Epidermal melanocyte (primary cell): ENCODE results near the gene LEMD2.
A peak's percentile ranks its signal among the peaks of the same experiment; 100 is the strongest.

Experiments
- DNase-seq: peaks from one replicate; pipeline ENCODE4 v3.0.0; 2011; ENCODE audit warnings: low spot score; ENCODE audit not compliant: insufficient read length

The LEMD2 gene

DNA sequence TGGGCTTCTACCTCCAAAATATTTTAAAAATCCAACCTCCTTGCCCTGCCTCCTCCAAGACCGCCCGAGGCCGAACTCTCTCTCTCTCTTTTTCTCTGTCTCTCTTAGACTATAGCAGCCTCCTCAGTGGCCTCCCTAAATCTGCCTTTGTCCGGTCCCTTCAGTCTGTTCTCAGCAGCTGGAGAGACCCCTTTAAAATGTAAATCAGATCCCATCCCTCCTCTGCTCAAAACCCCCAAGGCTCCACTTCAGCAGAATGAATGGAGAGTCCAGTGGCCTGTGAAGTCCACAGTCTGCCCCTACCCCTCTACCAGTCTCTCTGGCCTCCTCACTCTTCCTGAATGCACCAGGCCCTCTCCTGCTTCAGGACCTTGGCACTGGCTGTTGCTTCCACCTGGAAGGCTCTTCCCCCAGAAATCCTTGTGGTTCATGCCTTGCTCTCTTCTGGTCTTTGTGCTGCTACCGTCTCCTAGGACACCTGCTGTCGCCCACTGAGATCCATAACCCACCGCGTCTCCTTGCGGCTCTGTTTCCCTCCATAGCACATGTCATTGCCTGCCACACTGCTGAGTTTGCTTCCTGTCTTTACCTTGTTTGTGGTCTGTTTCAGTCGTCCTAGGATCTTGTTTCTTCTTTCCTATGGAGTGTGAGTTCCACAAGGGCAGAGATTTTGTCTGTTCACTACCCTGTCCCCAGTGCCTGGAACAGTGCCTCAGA lies 8.9 kb upstream of the LEMD2 start:
- DNase-seq = no peak

- no peak for DNase-seq
Measured at GRCh38 chr6:33794910-33795623, 6.1 kb upstream of the LEMD2 start.

GRCh38 chr6:33792981-33793380 lies 4.1 kb upstream of the LEMD2 start:
- no peak for DNase-seq

DNA sequence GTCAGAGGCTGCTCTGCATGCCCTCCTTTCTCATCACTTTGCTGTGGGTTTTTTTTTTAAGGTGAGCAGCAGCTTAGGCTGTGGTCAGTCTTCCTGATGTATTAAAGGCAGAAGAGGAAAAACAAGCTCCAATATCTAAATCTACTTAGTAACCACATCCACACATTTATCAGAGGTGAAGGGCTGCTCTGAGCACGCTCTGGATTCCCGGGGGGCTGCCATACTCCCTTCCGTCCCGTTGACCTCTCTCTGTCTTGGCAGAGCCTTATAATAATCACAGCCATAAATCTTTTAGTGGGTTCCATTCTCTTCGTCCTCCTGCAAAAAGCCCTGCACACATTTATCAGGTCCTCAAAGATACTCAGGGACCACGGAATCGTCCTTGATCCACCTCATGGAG lies 2.7 kb upstream of the LEMD2 start:
- DNase-seq = no peak

GRCh38 chr6:33790910-33791309 lies 2.0 kb upstream of the LEMD2 start:
- DNase-seq = no peak

DNA sequence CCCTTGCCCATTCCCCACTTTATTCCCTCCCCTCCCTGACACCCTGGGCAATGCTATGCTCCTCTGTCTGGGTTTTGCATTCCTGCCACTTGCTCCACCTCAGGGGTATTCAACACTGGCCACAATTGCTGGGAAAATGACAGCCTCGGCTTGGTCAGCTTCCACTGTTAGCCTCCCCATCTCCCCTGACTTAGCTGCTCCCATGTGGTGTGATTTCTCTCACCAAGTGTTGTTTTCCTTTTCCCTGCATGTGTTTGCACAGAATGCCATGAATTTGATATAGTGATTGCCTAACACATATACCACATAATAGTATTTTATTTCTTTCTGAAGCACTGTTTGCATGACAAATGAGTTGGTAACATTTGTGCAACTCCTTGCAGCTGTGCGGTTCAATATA lies 1.4 kb upstream of the LEMD2 start:
- no peak for DNase-seq

DNA sequence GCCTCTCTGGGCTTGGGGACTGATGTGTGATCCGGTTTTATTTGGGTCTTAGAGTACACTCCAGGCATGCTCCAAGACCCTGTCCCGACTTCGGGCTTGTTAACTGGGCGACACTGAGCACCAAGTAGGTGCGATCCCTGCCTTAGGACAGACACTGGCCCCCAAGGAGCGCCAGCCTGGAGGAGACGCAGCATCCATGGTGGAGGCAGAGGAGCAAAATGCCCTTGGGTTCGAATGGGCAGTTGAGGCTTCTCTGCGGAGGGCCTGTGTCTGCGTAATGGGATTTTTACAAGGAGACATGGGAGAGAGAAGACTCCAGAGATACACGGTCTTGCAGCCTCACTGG lies 593 bp upstream of the LEMD2 start:
- DNase-seq = no peak

- DNase-seq = peak; percentile 77
Measured at GRCh38 chr6:33787954-33788693, 806 bp downstream of the LEMD2 start.

- DNase-seq = no peak
Measured at GRCh38 chr6:33787346-33787953, 1.5 kb downstream of the LEMD2 start.

- DNase-seq = no peak
Measured at GRCh38 chr6:33786736-33787135, 2.2 kb downstream of the LEMD2 start.

DNA sequence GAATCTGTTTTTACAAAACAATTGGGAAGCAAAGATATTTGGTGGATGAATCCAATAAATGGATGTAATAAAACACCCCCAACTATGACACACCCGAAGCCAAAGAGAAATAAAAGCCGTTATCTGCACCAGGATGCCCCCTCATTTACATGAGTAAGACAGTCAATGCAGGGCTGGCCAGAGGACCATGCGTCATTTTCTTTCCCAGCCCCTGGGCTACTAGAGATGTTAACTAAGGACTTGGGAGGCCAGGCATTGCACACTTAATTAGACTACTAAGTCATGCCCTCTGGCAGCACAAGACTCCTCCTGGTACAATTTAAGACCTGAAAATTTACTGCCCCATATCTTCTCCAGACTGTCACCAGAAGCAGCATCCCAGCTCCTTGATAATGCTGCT lies 3.2 kb downstream of the LEMD2 start:
- DNase-seq = no peak

DNA sequence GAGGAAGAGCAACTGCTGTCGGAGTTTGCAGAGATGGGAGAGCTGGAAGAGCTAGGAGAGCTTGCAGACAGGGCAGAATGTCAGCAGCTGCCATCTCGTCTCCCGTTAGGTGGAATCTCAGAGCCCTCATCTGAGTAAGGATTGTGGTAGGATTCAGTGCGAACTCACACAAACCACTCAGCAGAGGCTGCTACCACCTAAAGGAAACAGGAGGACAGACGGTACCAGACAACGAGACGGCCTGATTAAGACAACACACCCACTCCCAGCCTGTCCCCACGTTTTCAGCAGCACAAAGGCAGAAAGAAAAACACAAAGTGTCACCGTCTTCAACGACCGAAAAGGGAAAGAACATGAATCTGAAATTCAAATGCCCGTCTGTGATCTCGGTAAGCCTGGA lies 4.1 kb downstream of the LEMD2 start:
- DNase-seq = no peak

- no peak for DNase-seq
Measured at GRCh38 chr6:33783781-33784520, 5.0 kb downstream of the LEMD2 start.

- DNase-seq = no peak
Measured at GRCh38 chr6:33782561-33782960, 6.4 kb downstream of the LEMD2 start.

DNA sequence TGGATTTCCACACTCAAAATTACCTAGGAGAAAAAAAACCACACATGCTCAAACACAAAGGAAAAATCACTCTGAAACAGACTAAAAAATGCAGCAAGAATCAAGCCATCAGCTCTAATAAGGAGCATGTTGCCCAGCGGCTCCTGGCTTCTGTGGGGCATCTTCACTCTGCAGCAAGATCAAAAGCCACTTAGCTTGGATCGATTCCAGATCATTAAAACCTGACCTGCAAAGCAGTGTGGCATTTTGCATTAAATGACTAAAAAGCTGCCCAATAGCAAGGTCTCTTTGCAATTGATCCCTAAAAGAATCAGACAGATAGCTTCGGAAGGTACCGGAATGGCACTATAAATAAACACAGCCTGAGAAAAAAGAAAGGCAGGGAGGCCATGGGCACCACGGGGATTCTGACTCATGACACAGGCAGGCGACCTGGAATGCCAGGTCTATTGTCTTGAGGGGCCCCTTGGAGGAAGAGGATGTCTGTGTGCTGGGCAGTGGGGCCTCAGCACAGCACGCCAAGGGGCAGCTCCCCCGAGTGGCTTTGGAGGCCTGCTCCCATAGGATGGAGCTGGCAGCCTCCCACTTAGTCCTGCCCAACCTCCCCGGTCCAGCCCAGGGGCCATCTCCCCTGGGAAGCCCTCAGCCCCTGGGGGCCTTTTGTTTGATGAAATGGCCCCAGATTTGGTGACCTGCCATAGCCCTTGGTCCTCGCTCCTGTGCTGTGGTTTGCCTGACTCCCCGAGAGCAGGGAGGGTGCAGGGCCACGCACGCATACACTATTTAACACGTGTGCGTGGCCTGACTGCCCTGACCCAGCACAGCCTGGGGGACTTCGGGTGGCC lies 7.6 kb downstream of the LEMD2 start:
- peak; percentile 51 for DNase-seq

GRCh38 chr6:33779895-33780294 lies 9.0 kb downstream of the LEMD2 start:
- no peak for DNase-seq

- no peak for DNase-seq
Measured at GRCh38 chr6:33779290-33779689, 9.6 kb downstream of the LEMD2 start.

DNA sequence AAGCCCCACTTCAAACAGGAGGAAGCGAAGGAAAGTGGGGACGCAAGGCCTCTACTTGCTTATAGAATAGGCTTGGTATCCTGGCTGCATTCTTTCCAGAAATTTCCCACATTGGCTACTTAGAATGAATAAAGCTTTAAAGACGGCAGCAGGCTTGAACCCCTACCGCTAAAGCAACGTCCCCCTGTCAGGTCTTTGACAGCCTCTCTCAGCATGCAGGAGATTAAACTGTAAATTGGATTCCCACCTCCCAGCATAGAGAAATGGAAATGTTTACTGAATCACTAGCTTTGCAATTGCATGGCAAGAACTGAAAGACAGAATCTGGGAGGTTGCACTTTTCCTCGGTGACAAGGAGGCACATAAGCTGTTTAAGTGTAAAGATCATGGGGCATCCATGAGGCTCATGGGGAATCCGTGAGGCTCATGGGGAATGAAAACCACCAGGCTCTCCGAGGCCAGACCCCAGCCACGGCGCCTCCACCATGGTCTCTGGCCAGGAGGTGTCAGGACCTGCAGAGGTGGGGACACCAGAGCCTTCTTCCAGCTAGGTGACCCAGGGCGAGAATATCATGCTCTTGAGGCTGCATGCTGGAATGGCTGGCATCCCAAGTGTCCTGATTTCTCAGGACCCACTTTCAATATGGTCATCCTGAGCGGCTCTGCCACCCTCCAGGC lies 10.3 kb downstream of the LEMD2 start:
- DNase-seq = no peak

DNA sequence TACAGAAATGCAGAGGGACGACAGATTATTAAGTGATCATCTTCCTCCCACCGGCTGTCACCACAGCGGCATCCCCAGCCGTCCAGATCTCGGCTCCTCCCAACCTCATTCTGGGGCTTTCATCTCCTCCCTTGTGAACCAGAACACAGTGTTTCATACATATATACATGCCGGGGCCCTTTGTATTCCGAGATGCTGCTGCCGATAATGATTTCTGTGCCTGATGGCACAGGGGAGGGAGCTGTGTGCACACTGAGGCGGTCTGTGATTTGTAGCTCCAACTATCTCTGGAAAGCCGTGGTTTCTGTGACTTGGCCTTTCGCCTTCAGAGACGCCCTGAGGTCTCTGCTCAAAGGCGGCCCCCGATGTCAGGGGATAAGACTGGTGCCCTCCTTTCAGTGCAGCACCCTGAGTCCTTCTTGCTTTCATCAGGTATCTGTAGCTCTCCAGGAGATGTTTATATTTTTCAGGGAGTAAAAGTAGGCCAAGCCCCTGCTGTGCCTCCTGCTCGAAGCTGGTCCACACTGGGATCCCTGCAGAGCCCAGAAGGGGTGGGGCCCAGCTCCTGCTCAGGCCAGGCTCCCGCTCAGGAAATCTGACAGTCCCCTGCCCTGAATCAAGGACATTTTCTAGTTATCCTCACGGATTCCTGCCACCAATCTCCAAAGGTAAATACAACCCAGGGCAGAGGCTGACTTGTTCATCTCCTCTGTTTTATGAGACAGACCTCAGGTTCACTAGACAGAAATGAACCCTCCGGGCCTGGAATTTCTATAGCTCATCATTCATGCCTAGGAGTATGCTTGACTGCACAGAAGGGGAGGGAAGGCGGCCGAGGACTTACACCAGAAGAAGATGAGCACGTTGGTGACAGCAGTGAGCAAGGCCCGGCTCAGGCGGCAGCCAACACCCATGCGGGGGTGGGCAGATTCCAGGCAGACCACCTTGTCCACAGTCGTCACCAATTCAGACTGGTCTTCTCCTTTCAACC lies 11.2 kb downstream of the LEMD2 start:
- no peak for DNase-seq
